Activated T-helper 1 cell treated with Interleukin-2 at 50 U/mL for 16 hours (primary cell): Measurements from ENCODE around the gene CFAP57.

ENCODE experiments used
- DNase-seq: peaks from one replicate; pipeline ENCODE4 v3.0.0-alpha.2; 2020; ENCODE audit warnings: low read depth

The CFAP57 gene

GRCh38 chr1:43227143-43227764, 55.1 kb downstream of the CFAP57 start:
- peak; percentile 59 for DNase-seq

GRCh38 chr1:43229826-43230780, 58.0 kb downstream of the CFAP57 start:
- no peak for DNase-seq

GRCh38 chr1:43232074-43232473, 59.9 kb downstream of the CFAP57 start:
- DNase-seq, result no peak

GRCh38 chr1:43232482-43232881, 60.4 kb downstream of the CFAP57 start:
- no peak for DNase-seq

- no peak for DNase-seq
Observed at GRCh38 chr1:43233631-43234030, 61.5 kb downstream of the CFAP57 start.

- no peak for DNase-seq
Observed at GRCh38 chr1:43234267-43234666, 62.1 kb downstream of the CFAP57 start.

- DNase-seq, result no peak
Observed at GRCh38 chr1:43235040-43235439, 62.9 kb downstream of the CFAP57 start.

- no peak for DNase-seq
Observed at GRCh38 chr1:43235451-43236121, 63.5 kb downstream of the CFAP57 start.

- no peak for DNase-seq
Observed at GRCh38 chr1:43237121-43237520, 65.0 kb downstream of the CFAP57 start.

- DNase-seq, result no peak
Observed at GRCh38 chr1:43238085-43238484, 66.0 kb downstream of the CFAP57 start.

- DNase-seq, result no peak
Observed at GRCh38 chr1:43238991-43239469, 66.9 kb downstream of the CFAP57 start.

- DNase-seq, result no peak
Observed at GRCh38 chr1:43239484-43239883, 67.4 kb downstream of the CFAP57 start.

GRCh38 chr1:43241413-43241836, 69.3 kb downstream of the CFAP57 start:
- no peak for DNase-seq

GRCh38 chr1:43243299-43243698, 71.2 kb downstream of the CFAP57 start:
- DNase-seq, result no peak

- DNase-seq, result no peak
Observed at GRCh38 chr1:43246466-43247213, 74.5 kb downstream of the CFAP57 start.

- DNase-seq, result no peak
Observed at GRCh38 chr1:43247256-43247921, 75.3 kb downstream of the CFAP57 start.

GRCh38 chr1:43250351-43250761, 78.2 kb downstream of the CFAP57 start:
- DNase-seq, result no peak

- no peak for DNase-seq
Observed at GRCh38 chr1:43251024-43251423, 78.9 kb downstream of the CFAP57 start.

GRCh38 chr1:43252225-43252624, 80.1 kb downstream of the CFAP57 start:
- DNase-seq, result no peak

GRCh38 chr1:43253173-43253572, 81.0 kb downstream of the CFAP57 start:
- DNase-seq, result no peak

- no peak for DNase-seq
Observed at GRCh38 chr1:43253876-43254275, 81.7 kb downstream of the CFAP57 start.
